Activated T-cell treated with anti-CD3 and anti-CD28 coated beads, Interleukin-2, amount 50 U/mL, for 24 hours (primary cell): ENCODE data around the gene PRSS38.

Source experiments
- DNase-seq: peaks from one replicate; pipeline ENCODE4 v3.0.0-alpha.2; 2020
- H3K27ac Mint-ChIP-seq: 2 replicates; pipeline ENCODE4 v1.8.0; 2020; ENCODE audit warnings: mild to moderate bottlenecking, mixed read lengths
- H3K27me3 Mint-ChIP-seq: 2 replicates; pipeline ENCODE4 v1.8.0; 2020; ENCODE audit warnings: mixed read lengths
- H3K36me3 Mint-ChIP-seq: 2 replicates; pipeline ENCODE4 v1.8.0; 2020; ENCODE audit warnings: low read depth, mixed read lengths
- H3K4me1 Mint-ChIP-seq: 2 replicates; pipeline ENCODE4 v1.8.0; 2020; ENCODE audit warnings: low read depth, mixed read lengths
- H3K4me3 Mint-ChIP-seq: 2 replicates; pipeline ENCODE4 v1.8.0; 2020; ENCODE audit warnings: mild to moderate bottlenecking, moderate library complexity, mixed read lengths
- H3K9me3 Mint-ChIP-seq: 2 replicates; pipeline ENCODE4 v1.8.0; 2020; ENCODE audit warnings: mixed read lengths

The PRSS38 gene

DNA sequence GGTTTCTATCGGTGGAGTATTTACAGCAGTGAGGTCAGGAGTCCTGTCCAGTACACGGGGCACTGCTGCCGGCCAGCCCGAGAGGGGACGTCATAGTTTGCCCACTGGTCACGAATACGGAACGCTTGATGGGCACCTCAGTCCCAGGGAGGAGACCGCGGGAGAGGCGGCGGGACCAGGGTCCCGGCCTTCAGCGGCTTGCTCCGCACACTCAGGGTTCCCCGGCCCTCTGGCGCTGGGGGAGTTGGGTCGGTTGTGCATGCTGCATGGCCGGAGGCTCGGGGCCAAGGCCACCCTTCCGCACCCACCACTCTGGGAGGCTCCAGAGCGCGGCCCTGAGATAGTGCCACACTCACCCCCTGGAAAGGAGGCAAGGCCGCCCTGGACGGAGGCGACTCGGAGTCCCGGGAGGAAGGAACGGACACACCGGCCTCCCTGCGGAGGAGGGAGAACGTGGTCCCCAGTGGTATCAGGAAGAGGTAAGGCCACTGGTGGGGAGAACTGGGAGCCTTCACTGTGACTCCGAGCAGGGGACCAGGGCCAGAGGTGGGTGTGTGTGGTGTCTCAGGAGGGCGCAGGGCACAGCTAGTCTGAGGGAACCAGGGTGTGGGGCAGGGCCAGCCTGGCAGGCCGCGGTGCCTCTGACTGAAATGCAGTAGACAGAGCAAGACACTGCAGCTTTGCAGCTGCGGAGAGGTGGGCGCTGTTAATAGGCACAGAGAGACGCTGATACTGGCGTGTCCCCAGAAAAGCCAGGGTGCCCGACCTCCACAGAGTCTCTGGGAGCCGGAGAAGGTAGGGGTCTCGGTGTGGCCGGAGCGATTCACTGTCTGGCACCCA, 28.6 kb upstream of the PRSS38 start:
- Mint-ChIP-seq H3K4me1 (peaks cover 21% of the 10 kb centered on the region), H3K36me3 (peaks cover 12% of the 10 kb centered on the region), H3K27ac (peak overlapping the region; percentile 22)

DNA sequence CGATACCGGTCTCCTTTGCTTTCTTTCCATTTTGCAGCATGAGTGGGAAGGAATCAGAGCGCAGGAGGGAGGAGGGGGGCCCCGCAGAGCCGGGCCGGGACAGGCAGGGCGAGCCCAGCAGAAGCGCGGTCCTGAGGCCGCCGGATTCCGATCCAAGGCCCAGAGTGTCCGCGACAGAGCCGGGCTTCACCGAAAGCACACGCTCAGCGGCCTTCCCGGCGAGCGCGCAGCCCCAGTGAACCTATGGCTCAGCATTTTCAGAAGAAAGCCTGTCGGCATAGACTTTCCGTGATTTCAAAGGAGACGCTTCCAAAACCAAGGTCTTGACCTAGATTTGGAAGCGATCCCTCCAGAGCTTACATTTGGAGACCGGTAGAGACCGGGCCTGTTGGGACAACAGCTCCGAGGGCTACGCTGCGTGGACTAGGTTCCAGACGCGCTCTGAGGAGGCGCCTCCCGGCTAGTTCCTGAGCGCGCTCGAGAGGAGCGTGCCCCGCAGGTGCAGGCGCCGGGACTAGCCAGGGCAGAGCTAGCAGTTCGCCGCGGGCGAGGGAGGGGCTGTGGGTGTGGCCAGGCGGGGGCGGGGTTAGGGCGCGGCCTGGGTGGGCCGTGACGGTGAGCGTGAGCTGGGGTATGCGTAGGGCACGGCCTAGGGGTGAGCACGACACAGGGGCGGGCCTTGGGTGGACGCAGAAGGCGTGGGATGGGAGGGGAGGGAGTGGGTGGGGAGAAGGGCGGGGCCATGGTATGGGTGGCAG, 27.8 kb upstream of the PRSS38 start:
- peak overlapping the region; percentile 4 for H3K27ac Mint-ChIP-seq
- peaks cover 21% of the 10 kb centered on the region for H3K4me1 Mint-ChIP-seq
- H3K36me3 Mint-ChIP-seq = peaks cover 4% of the 10 kb centered on the region
- peak overlapping the region; percentile 74 for H3K4me3 Mint-ChIP-seq
- H3K9me3 Mint-ChIP-seq = no peaks in the 10 kb centered on the region
- peaks cover 7% of the 10 kb centered on the region for H3K27me3 Mint-ChIP-seq
- DNase-seq = peak; percentile 96

More for the DNA sequence above, 28.6 kb upstream of the PRSS38 start:
- H3K27me3 Mint-ChIP-seq = peaks cover 7% of the 10 kb centered on the region
- peak overlapping the region; percentile 74 for H3K4me3 Mint-ChIP-seq
- H3K9me3 Mint-ChIP-seq = no peaks in the 10 kb centered on the region
- no peak for DNase-seq

DNA sequence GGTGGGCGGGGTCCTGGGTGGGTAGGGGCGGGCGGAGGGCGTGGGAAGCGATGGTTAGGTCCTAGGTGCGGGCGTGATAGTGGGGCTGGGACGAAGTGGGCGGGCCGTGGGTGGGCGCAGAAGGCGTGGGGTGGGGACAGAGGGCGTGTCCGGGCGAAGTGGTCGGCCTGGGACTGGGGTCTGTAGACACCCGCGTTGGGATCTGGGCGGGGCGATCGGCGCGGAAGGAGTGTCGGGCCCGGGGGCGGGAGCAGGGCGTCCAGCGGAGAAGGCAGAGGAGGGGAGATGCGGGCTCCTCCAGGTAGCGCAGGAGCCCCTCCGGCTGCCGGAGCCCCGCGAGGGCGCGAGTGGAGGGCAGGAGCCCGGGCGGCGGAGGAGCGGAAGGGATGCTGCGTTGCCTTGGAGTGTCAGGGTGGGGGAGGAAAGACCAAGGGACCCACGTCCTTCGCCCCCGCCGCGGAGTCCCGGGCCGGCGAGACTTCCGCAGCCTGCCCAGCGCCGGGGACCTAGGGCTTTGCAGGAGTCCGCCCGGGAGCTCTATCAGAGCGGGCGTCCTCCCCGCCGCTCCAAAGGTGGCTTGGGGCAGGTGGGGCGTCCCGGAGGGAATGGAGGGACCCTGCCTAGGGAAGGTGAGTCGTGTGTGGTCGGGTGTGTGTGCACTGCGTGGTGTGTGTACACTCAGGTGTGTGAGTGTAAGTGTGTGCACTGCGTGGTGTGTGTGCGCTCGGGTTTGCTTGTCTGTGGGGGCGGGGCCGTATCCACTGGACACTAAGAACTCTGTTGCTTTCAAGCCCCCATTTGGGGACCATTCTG, 27.0 kb upstream of the PRSS38 start:
- DNase-seq = peak; percentile 84
- Mint-ChIP-seq H3K27me3 (peaks cover 7% of the 10 kb centered on the region), H3K27ac (peak overlapping the region; percentile 33), H3K4me1 (peaks cover 21% of the 10 kb centered on the region), H3K4me3 (peak overlapping the region; percentile 70), H3K36me3 (no peaks in the 10 kb centered on the region), H3K9me3 (no peaks in the 10 kb centered on the region)

DNA sequence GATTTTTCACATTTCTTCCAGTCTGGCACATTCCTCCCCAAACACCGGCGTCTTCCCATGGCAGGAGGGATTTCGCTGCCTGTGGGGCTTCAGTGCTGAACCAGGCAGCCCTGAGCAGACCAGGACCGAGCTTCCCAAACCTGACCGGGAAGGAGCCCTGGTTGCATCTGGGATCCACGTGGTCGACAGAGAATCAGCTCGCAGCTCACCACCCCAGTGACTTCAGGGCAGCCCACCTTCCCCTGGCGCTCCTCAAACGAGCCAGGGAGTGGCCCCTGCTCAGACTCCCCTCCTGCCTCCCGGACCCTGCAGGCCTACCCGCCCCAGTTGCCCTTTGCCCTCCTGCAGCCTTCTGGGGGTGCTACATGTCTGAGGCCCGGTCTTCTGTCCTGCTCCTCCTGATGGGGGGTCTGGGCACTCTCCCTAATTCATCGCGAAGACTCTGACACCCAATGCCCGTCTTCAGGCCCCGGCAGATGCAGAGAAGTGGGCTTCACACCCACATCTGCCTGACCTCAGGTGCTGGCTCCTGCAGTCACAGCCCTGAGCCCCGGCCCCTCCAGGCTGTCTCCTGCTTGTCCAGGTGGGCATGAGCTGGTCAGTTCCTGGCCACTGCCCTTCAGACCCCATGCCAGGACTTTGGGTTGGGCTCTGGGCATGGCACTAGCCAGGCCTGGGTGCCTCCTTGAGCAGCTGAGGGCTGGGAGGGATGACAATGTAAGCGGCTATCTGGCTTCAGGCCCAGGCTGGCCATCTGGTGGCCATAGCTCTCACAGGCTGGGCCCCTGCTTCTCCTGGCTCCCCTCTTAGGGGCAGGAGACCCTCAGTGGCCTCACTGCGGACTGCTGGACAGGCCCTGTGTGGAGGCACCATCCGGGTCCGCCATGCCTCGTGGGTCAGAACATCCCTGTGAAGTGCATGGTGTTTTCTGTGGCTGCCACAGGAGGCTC, 26.1 kb upstream of the PRSS38 start:
- Mint-ChIP-seq H3K4me1 (peaks cover 21% of the 10 kb centered on the region), H3K27me3 (peaks cover 7% of the 10 kb centered on the region), H3K27ac (no peak overlapping the region), H3K36me3 (no peaks in the 10 kb centered on the region), H3K9me3 (no peaks in the 10 kb centered on the region), H3K4me3 (peak overlapping the region; percentile 70)
- DNase-seq = no peak

DNA sequence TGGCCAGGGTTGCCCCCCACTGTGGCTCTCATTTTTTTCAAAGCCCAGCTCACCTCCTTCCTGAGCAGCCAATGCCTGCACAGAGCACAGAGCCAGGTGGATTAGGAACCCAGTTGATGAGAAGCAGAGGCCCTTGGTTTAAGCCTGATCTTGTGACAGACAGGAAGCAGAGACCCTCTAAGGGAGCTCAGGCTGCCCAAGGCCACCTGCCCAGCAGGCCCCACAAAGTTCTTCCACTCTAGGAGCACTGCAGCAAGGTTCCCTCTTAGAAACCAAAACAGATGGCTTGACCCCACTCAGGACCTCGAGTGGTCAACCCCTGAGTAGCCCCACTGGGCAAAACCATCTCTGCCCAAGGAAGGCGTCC, 25.5 kb upstream of the PRSS38 start:
- H3K27me3 Mint-ChIP-seq = peaks cover 7% of the 10 kb centered on the region
- no peaks in the 10 kb centered on the region for H3K36me3 Mint-ChIP-seq
- peaks cover 21% of the 10 kb centered on the region for H3K4me1 Mint-ChIP-seq
- no peak overlapping the region for H3K27ac Mint-ChIP-seq
- no peak overlapping the region for H3K4me3 Mint-ChIP-seq
- no peaks in the 10 kb centered on the region for H3K9me3 Mint-ChIP-seq
- no peak for DNase-seq

DNA sequence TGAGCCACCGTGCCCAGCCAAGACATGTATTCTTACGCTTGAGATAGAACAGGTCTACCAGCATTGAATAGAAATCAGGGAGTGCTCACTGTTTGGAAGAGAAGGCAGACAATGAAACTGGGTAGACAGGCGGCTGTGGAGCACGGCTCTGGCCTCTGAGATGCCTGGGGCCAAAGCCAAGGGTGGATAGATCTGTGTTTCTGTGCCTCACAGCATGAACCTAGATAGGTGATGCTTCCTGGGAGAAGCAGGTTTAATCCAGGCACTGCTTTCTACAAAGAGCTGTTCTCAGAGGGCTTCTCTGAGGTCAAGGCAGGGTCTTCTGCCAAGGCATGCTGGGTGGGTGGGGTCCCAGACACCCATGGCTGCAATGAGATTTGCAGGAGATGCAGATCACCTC, 24.6 kb upstream of the PRSS38 start:
- no peak overlapping the region for H3K27ac Mint-ChIP-seq
- H3K4me3 Mint-ChIP-seq = no peak overlapping the region
- H3K27me3 Mint-ChIP-seq = peaks cover 7% of the 10 kb centered on the region
- peaks cover 16% of the 10 kb centered on the region for H3K4me1 Mint-ChIP-seq
- no peaks in the 10 kb centered on the region for H3K36me3 Mint-ChIP-seq
- no peaks in the 10 kb centered on the region for H3K9me3 Mint-ChIP-seq
- DNase-seq = no peak

DNA sequence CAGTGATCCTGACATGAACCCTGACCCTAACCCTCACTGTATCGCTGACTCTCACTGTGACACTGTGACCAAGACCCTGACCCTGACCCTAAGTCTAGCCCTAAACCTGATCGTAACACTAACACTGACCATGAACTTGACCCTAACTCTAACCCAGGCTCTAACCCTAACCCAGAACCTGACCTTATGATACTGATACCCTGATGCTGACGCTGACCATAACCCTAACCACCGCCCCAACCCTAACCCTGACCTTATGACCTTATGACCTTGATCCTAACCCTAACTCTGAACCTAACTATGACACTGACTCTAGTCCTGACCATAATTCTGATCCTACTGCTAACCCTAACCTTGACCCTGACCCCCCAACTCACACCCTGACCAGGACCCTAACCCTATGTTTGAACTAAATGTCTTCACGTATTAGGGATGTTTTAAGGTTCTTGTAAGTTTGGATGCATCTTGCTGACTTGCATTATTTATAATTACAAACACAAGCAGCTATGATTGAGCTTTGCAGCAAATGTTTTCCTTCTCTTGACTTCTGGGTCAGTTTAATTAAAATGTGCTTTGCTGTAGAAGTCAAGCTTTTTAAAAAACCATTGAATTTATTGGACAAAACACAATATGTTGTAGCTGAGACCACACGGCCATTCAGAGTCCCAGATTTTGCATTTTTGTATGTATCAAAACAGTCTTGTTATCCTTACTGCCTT, 23.9 kb upstream of the PRSS38 start:
- no peak for DNase-seq
- Mint-ChIP-seq H3K4me3 (no peak overlapping the region), H3K9me3 (no peaks in the 10 kb centered on the region), H3K36me3 (no peaks in the 10 kb centered on the region), H3K27me3 (peaks cover 4% of the 10 kb centered on the region), H3K27ac (no peak overlapping the region), H3K4me1 (peaks cover 9% of the 10 kb centered on the region)

DNA sequence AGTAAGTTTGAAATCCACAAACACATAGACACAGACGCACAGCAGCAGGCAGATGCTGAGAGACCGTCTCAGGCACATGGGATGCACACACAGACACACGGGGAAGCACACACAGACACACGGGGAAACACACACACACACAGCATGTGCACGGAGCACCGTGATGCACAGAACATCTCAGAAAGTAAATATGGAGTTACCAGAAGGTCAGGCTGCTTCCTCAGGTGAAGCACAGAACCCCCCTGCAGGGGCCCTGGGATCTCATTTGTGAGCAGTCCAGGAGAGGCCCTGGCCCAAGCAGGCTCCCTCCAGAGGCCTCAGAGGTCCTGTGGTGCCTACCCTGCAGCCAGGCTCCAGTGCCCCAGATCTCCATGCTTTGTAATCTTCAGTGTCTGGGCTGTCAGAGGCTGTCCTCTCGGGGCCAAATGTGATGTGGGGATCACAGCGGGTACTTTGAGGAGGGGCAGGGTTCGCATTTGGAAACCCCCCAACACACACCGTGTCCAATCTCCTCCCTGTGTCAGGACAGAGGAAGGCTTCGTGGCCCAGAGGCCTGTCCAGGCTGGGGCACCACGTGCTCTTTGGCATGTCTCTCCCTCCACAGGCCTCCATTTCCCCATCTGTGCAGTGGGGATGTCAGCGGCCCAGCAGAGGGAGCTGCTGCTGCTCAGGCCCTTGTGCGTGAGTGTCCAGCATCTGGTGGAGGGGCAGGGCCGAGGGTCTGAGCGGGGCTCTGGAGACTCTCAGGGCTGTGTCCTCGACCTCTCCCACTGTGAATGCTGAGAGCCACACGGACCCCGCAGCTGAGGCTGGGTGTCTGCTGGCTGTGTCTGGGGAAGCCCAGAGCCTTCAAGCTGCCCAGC, 23.0 kb upstream of the PRSS38 start:
- Mint-ChIP-seq H3K4me1 (peaks cover 3% of the 10 kb centered on the region), H3K27ac (no peak overlapping the region), H3K27me3 (no peaks in the 10 kb centered on the region), H3K36me3 (no peaks in the 10 kb centered on the region), H3K4me3 (no peak overlapping the region), H3K9me3 (no peaks in the 10 kb centered on the region)
- DNase-seq = no peak

DNA sequence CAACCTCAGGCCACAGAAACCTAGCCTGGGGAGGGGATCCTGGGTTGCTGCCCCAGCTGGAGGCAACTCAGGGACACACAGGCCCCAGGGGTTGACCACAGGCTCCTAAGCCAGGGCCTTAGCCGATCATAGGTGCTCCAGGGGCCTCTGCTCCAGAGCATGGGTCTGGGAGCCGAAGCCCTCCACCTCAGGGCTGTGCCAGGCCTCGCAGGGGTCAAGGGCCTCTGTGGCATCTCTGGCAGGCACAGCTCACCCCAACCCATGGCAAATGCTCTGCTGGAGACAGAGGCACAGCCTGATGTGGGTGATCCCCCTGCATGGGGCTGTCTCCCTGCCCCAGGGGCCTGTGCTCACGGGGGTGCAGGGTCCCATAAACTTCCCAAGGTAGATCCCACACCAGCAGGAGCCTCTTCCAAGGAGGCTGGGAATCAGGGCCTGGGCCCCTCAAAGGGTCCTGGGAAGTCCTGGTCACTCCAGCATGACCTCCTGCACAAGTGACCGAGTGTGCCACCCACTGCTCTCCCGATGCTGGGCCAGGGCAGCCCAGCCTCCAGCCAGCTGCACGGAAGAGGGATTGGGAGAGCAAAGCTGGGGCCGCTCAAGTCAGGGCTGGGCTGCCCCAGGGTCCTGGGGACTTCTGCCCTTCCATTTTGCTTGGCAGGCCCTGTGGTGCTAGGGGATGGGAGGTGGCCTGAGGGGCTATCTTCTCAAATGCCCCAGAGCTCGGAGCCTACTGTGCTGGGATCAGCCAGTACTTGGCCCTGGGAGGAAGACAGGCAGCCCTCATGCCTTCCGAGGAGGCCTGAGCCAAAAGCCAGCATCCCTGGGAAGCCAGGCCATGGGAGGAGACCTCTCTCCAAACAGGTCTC, 22.2 kb upstream of the PRSS38 start:
- H3K36me3 Mint-ChIP-seq = no peaks in the 10 kb centered on the region
- peaks cover 2% of the 10 kb centered on the region for H3K4me1 Mint-ChIP-seq
- no peaks in the 10 kb centered on the region for H3K9me3 Mint-ChIP-seq
- DNase-seq = no peak
- no peaks in the 10 kb centered on the region for H3K27me3 Mint-ChIP-seq
- H3K4me3 Mint-ChIP-seq = no peak overlapping the region
- no peak overlapping the region for H3K27ac Mint-ChIP-seq

DNA sequence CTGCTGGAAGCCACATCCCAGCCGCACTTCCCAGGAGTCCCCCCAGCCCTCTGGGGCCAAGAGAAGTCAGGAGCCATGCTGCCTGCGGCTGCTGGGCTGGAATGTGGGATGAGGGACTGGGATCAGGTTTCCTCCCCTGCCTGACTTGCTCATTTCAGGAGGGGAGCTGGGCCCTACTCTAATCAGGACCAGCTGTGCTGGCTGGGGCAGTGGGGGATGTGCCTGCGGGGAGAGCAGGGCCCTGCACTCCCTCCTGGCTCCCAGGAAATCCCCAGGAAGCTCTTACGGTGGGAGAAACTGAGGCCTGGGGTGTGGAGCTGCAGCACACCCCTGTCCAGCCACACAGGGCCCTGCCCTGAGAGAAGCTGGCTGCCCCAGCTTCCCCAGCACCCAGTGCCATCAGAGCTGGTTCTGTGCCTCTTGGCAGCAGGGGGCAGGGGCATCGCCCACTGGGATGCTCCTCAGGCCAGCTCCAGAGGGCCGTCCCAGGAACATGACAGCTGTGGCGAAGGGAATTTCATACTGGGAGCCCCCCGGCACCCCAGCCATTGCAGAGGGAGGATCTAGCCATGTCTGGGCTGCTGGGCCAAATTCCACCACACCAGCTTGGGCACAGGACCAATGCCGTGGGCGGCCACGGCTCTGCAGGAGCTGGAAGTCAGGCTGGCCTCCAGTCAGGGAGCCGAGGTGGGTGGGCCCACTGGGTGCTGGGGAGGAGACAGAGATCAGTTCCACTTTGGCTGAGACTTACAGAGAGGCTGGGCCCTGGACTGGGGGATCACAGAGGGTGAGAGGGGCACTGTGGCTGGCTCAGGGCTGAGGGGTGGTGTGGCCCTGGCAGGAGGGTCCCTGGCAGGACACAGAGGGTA, 21.3 kb upstream of the PRSS38 start:
- no peaks in the 10 kb centered on the region for H3K27me3 Mint-ChIP-seq
- no peaks in the 10 kb centered on the region for H3K36me3 Mint-ChIP-seq
- H3K9me3 Mint-ChIP-seq = no peaks in the 10 kb centered on the region
- DNase-seq = no peak
- peaks cover 2% of the 10 kb centered on the region for H3K4me1 Mint-ChIP-seq
- no peak overlapping the region for H3K4me3 Mint-ChIP-seq
- H3K27ac Mint-ChIP-seq = no peak overlapping the region

DNA sequence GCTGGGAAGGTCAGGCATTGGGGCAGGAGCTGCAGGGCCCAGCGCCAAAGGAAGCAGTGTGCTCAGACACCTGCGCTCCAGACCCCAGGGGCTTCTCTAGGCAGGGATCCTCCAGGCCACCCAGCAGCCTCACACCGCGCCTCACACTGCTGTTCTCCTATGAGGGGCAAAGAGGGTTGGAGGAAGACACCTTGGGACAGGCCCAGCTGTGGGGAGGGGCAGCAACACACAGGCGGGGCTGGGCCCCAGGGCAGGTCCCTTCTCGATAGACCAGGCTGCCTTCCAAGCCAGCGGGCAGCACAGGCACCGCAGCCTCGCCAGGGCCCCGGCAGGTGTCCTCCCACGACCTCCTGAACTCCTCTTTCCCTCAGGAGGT, 20.7 kb upstream of the PRSS38 start:
- H3K27me3 Mint-ChIP-seq = no peaks in the 10 kb centered on the region
- H3K4me1 Mint-ChIP-seq = no peaks in the 10 kb centered on the region
- no peaks in the 10 kb centered on the region for H3K36me3 Mint-ChIP-seq
- no peak for DNase-seq
- H3K27ac Mint-ChIP-seq = no peak overlapping the region
- H3K9me3 Mint-ChIP-seq = no peaks in the 10 kb centered on the region
- no peak overlapping the region for H3K4me3 Mint-ChIP-seq
